ENCODE measurements around the gene PLXNA2. TPM values are rescaled to one million over a fixed set of nuclear protein-coding genes. Genes with fewer than 3 reads are reported as not detected.

PLXNA2 gene
- total RNA-seq, 2 experiments from 2014 or later, result 0.84 to 1.6 TPM

DNA sequence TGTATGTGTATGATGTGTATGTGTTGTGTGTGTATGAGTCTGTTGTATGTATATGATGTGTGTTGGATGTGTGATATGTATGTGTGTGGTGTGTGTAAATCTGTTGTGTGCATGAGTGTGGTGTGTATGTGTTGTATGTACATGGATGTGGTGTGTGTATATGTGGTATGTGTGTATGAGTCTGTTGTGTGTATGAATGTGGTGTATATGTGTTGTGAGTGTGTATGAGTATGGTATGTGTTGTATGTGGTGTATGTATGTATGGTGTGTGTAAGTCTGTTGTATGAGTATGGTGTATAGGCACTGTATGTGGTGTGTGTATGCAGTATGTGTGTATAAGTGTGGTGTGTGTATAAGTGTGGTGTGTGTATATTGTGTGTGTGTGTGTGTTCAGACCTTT is 95.0 kb downstream of the PLXNA2 start:
- no peaks in the 10 kb centered on the region for H3K9me3 Mint-ChIP-seq (ENCODE audit: insufficient read depth)
- POLR2A ChIA-PET, result no interaction called here
- no peaks in the 10 kb centered on the region for H3K36me3 Mint-ChIP-seq (ENCODE audit: low read depth)
- peaks cover 2% of the 10 kb centered on the region for H3K27me3 Mint-ChIP-seq (ENCODE audit: low read depth)
- ATAC-seq (no peak), DNase-seq (no peak)
- CTCF ChIA-PET, result interaction anchor here (2.0 kb wide), 1 partner anchor 17 kb away, joined by 6 read pairs; no protein-coding TSS in a partner anchor
- no peak overlapping the region for H3K27ac Mint-ChIP-seq
- no peaks in the 10 kb centered on the region for H3K4me1 Mint-ChIP-seq (ENCODE audit: low read depth)
- no peak overlapping the region for H3K4me3 Mint-ChIP-seq

DNA sequence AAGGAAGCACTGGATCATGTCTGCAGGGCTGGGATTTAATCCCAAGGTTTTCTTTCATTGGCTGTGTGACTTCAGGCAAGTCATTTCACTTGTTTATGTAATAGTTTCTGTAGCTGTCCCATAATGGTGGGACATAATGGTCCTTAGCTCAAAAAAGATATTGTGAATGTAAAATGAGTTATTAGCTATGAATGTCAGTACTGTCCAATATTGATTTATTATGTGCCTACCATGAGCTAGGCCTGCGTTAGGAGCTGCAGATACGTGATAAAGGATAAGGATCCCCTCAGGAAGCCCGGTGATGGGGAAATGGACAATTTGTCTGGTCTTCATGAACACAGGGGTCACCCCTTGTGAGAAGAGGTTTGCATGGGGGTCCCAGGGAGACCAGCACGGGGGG is 95.8 kb downstream of the PLXNA2 start:
- no peak for DNase-seq
- POLR2A ChIA-PET, result no interaction called here
- H3K27me3 Mint-ChIP-seq (ENCODE audit: low read depth), result peaks cover 5% of the 10 kb centered on the region
- H3K9me3 Mint-ChIP-seq (ENCODE audit: insufficient read depth), result no peaks in the 10 kb centered on the region
- CTCF ChIA-PET, result interaction anchor here (1.7 kb wide), 1 partner anchor 16 kb away, joined by 5 read pairs; no protein-coding TSS in a partner anchor
- ATAC-seq, result no peak
- no peaks in the 10 kb centered on the region for H3K36me3 Mint-ChIP-seq (ENCODE audit: low read depth)
- H3K4me1 Mint-ChIP-seq (ENCODE audit: low read depth), result no peaks in the 10 kb centered on the region
- no peak overlapping the region for H3K27ac Mint-ChIP-seq
- H3K4me3 Mint-ChIP-seq, result no peak overlapping the region

DNA sequence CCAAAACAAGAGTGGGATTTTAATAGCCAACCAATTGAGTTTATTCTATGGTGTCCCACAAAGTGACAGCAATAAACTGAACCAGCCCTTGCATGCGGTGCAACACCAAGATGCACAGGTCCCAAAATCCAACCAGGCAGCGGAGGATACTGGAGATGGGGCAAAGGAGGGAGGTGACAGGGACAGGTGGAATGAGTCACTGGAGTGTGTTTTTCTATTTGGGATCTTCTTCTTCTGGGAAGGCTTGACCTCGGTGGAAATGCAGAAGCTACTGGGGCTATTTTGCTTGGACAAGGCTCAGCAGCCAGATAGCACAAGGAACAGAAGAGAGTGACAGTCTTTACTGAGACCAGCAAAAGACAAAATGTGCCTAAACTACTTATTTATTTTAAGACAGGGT is 97.5 kb downstream of the PLXNA2 start:
- Mint-ChIP-seq H3K36me3 (ENCODE audit: low read depth) (no peaks in the 10 kb centered on the region), H3K9me3 (ENCODE audit: insufficient read depth) (no peaks in the 10 kb centered on the region), H3K4me1 (ENCODE audit: low read depth) (no peaks in the 10 kb centered on the region), H3K4me3 (no peak overlapping the region), H3K27me3 (ENCODE audit: low read depth) (peaks cover 2% of the 10 kb centered on the region), H3K27ac (no peak overlapping the region)
- no peak for ATAC-seq
- POLR2A ChIA-PET, result no interaction called here
- CTCF ChIA-PET, result no interaction called here
- no peak for DNase-seq

DNA sequence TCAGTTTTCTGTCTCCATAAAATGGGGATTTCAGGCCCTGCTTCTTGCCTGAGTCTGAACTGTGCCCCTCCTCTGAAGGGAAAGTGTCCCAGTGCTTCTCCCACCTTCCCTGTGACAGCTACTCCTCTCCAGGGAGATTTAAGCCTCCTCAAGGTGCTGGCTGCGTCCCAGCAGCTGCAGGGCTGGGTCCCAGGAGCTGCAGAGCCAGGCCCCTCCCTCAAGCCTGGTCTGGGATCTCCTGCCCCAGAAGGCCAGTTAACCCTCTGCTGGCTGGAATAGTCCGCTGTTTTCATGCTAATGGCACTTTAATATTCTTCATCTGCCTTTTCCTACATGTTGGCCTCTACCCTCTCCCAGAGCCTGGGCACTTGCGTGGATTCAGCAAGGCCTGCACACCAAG is 99.0 kb downstream of the PLXNA2 start:
- H3K27ac Mint-ChIP-seq, result no peak overlapping the region
- ChIA-PET POLR2A (no interaction called here), CTCF (interaction anchor here (1.3 kb wide), 1 partner anchor 13 kb away, joined by 3 read pairs; no protein-coding TSS in a partner anchor)
- no peak for ATAC-seq
- no peaks in the 10 kb centered on the region for H3K36me3 Mint-ChIP-seq (ENCODE audit: low read depth)
- H3K4me1 Mint-ChIP-seq (ENCODE audit: low read depth), result no peaks in the 10 kb centered on the region
- DNase-seq, result no peak
- H3K9me3 Mint-ChIP-seq (ENCODE audit: insufficient read depth), result no peaks in the 10 kb centered on the region
- H3K4me3 Mint-ChIP-seq, result no peak overlapping the region
- H3K27me3 Mint-ChIP-seq (ENCODE audit: low read depth), result peaks cover 2% of the 10 kb centered on the region

DNA sequence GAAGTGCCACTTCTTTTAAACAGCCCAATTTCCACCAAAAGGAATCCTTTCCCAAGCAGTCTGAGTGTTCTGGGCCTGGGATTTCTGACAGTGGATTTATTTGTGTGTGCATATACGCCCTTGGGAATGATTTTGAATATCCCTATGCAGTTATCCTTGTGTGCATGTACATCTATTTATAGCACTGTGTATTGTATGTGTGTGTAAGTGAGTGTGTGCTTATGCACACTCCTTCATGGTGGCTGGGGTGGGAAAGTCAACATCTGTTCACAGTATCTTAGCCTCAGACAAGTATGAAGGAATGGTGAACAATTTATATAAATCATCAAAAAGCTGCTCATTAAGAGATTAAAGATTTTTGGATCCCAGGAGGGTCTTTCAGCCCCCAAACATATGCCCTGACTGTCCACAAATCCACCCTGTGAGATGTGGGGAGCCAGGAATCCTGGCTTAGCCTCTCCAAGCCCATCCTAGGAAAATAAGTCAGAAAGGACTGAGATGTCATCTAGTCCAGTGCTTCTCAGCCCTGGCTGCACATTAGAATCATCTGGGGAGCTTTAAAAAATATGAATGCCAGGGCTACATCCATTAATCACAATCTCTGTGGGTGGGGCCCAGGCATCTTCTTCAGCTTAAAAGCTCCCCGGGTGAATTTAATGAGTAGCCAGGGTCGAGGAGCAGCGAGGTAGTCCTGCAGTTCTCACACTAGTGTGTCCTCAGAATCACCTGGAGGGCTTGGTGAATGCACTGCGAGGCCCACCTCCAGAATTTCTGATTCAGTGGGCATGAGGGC is 101.4 kb downstream of the PLXNA2 start:
- CTCF ChIA-PET, result interaction anchor here (2.8 kb wide), 1 partner anchor 11 kb away, joined by 14 read pairs; no protein-coding TSS in a partner anchor
- Mint-ChIP-seq H3K36me3 (ENCODE audit: low read depth) (no peaks in the 10 kb centered on the region), H3K4me1 (ENCODE audit: low read depth) (no peaks in the 10 kb centered on the region), H3K27ac (no peak overlapping the region), H3K27me3 (ENCODE audit: low read depth) (peaks cover 2% of the 10 kb centered on the region), H3K4me3 (no peak overlapping the region), H3K9me3 (ENCODE audit: insufficient read depth) (no peaks in the 10 kb centered on the region)
- POLR2A ChIA-PET, result no interaction called here
- DNase-seq (no peak), ATAC-seq (no peak)

DNA sequence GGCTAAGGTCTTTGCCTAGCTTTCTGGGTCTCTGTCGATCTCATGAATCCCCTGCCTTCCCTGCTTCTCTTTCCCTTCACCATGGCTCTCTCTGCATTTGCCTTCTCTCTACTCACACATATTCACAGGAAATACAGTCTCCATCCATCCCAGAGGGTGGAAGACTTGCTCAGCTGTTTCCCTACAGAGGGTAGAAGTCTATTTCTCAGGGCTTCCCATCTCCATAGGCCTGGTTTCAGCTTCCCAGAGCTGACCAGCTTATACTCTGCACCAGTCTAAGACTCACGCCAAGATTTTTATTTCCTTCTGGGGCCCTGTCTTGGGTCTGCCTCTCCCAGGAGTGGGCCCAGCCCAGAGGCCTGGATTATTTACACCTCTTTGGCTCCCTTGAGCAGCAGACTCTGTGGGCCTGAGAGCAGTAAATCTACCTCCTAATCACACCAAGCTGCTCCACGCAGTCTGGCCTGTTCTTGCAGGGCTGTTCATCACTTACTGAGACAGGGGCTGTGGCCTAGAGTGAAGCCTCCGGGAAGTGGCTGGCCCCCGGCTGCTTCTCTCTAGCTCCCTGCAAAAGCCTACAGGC is 102.5 kb downstream of the PLXNA2 start:
- Mint-ChIP-seq H3K4me1 (ENCODE audit: low read depth) (no peaks in the 10 kb centered on the region), H3K4me3 (no peak overlapping the region), H3K9me3 (ENCODE audit: insufficient read depth) (no peaks in the 10 kb centered on the region), H3K36me3 (ENCODE audit: low read depth) (no peaks in the 10 kb centered on the region), H3K27ac (no peak overlapping the region), H3K27me3 (ENCODE audit: low read depth) (peaks cover 2% of the 10 kb centered on the region)
- DNase-seq (no peak), ATAC-seq (no peak)
- POLR2A ChIA-PET, result no interaction called here
- CTCF ChIA-PET, result interaction anchor here (2.5 to 2.8 kb wide), 2 partner anchors 10 to 103 kb away, joined by 7 to 14 read pairs; partner anchors contain the start of gene PLXNA2

DNA sequence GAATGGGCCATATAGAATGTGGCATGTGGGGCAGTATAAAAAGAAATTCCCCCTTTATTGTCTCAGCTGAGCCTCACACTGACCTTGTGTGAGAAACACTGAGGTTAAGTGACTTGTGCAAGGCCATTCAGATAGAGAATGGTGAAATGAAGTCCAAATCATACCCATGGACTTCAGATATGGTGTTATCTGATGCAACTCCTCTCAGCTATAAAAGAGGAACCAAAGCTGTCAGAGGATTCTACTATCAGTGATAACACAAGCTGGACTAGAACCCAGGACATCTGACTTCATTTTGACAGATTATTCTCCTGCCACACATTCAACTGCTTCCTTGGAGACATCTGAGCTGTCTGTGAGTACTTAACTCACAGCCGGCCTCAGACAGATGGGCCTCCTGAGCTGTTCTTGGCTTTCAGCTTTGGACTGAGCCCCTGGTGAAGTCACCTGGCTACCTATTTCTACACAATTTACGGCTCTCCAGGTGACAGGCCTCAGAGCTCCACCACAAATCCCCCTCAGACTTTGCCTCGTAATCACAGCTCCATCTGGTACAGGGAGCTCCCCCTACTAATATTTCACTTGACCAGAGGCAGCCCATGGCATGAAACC is 104.6 kb downstream of the PLXNA2 start:
- CTCF ChIA-PET, result interaction anchor here (1.9 to 2.8 kb wide), 3 partner anchors 8 to 105 kb away, joined by 5 to 14 read pairs (median 7); partner anchors contain the start of gene PLXNA2
- Mint-ChIP-seq H3K27ac (no peak overlapping the region), H3K9me3 (ENCODE audit: insufficient read depth) (no peaks in the 10 kb centered on the region), H3K27me3 (ENCODE audit: low read depth) (peaks cover 2% of the 10 kb centered on the region), H3K36me3 (ENCODE audit: low read depth) (no peaks in the 10 kb centered on the region), H3K4me3 (no peak overlapping the region), H3K4me1 (ENCODE audit: low read depth) (no peaks in the 10 kb centered on the region)
- POLR2A ChIA-PET, result no interaction called here
- ATAC-seq (no peak), DNase-seq (no peak)

DNA sequence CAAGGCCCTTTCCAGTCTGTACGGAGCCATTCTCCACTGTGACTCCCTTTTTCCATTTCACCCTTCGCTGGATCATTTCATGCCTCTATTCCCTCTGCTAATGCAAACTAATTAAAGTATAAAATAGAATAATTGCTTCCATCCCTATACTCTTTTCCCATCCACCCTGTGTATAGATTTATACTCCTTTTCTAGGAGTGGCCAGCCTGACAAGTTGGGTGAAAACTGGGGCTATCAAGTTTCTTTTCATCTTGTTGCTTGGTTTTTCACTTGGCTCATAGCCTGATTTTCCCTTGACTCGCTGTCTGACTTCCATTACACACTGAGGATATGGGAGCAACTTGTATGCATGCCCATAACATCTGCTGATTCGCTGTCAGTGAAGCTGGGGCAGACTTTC is 107.0 kb downstream of the PLXNA2 start:
- Mint-ChIP-seq H3K9me3 (ENCODE audit: insufficient read depth) (no peaks in the 10 kb centered on the region), H3K4me3 (no peak overlapping the region), H3K27me3 (ENCODE audit: low read depth) (no peaks in the 10 kb centered on the region), H3K4me1 (ENCODE audit: low read depth) (peaks cover 2% of the 10 kb centered on the region), H3K27ac (no peak overlapping the region), H3K36me3 (ENCODE audit: low read depth) (no peaks in the 10 kb centered on the region)
- POLR2A ChIA-PET, result no interaction called here
- DNase-seq, result no peak
- CTCF ChIA-PET, result interaction anchor here (1.9 kb wide), 1 partner anchor 107 kb away, joined by 5 read pairs; the partner anchor contains the start of gene PLXNA2
- ATAC-seq, result no peak

DNA sequence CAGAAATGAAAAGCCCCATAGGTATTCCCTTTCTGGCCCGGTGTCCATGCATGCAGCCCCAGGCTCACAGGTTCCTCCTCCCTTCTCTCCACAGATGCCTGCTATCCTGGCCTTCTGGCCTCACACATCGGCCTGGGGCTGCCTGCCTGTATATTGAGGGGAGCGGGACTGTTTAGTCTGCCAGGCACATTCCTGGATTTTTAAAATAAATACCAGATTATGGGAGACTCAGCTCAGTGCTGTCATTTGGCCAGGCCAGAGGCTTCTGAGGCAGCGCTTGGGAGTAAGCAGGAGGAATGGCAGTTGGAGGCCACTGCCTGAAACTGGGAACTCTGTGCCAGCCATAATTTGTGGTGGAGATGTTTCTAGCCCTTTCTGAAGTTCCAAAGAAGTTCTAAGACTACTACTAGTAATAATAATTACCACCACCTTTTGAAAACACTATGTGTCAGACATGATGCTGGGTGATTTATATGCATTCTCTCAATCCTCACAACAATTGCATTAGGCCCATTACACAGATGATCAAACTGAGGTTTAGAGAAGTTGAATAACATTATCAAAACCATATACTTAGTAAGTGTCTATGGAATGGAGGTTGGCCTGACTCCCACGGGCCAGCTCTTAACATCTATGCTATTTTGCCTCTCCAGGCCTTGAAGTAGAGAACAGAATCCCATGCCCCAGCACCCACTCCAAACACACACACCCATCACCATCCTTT is 107.6 kb downstream of the PLXNA2 start:
- Mint-ChIP-seq H3K9me3 (ENCODE audit: insufficient read depth) (no peaks in the 10 kb centered on the region), H3K27ac (no peak overlapping the region), H3K4me1 (ENCODE audit: low read depth) (peaks cover 5% of the 10 kb centered on the region), H3K4me3 (no peak overlapping the region), H3K27me3 (ENCODE audit: low read depth) (no peaks in the 10 kb centered on the region), H3K36me3 (ENCODE audit: low read depth) (no peaks in the 10 kb centered on the region)
- ChIA-PET CTCF (no interaction called here), POLR2A (no interaction called here)
- DNase-seq, result no peak
- ATAC-seq, result no peak

DNA sequence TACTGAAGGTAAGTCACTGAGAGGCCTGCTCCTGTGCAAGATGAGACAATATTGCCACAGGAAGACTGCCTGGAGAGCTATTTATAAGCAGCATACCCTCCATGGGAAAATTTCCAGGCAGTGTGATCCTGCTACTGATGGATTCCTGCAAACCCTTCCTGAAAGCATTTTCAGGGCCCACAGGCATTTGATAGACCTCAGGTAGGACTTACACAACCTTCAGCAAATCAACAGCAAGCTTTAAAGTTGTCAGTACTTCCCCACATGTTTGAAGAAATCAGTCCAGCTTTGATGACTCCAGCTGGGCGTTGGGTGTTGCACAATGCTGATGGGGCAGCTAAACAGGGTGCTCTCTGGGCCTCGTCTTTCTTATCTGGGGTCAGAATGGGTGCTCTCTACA is 108.8 kb downstream of the PLXNA2 start:
- POLR2A ChIA-PET, result interaction anchor here (0.6 kb wide), 1 partner anchor 265 kb away, joined by 3 read pairs; no protein-coding TSS in a partner anchor
- CTCF ChIA-PET, result interaction anchor here (0.7 to 1.2 kb wide), 2 partner anchors 12 to 110 kb away, joined by 3 to 4 read pairs; no protein-coding TSS in a partner anchor
- Mint-ChIP-seq H3K4me1 (ENCODE audit: low read depth) (peaks cover 5% of the 10 kb centered on the region), H3K27ac (no peak overlapping the region), H3K4me3 (no peak overlapping the region), H3K9me3 (ENCODE audit: insufficient read depth) (no peaks in the 10 kb centered on the region), H3K27me3 (ENCODE audit: low read depth) (peaks cover 7% of the 10 kb centered on the region), H3K36me3 (ENCODE audit: low read depth) (no peaks in the 10 kb centered on the region)
- DNase-seq, result no peak
- no peak for ATAC-seq

DNA sequence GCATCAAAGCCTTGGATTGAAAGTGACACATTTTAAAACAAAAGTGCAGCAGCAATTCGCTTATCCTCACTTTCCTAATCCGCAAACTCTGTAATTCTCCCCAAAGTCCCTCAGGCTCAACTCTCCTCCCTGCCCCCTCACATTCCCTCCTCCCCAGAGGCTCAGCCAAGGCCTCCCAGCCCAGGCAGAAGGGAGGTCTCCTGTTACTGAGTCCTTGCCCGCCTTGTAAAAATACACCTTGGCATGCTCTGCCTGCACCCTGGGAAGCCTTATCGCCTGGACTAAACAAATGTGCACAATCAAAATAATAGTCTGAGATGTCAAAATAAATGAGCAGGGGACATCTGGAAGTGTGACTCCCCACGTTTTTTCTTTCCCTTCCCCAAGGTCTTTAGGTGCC is 109.7 kb downstream of the PLXNA2 start:
- Mint-ChIP-seq H3K4me3 (no peak overlapping the region), H3K27ac (no peak overlapping the region), H3K4me1 (ENCODE audit: low read depth) (peaks cover 5% of the 10 kb centered on the region), H3K9me3 (ENCODE audit: insufficient read depth) (no peaks in the 10 kb centered on the region), H3K27me3 (ENCODE audit: low read depth) (peaks cover 10% of the 10 kb centered on the region), H3K36me3 (ENCODE audit: low read depth) (no peaks in the 10 kb centered on the region)
- DNase-seq (no peak), ATAC-seq (no peak)
- ChIA-PET POLR2A (no interaction called here), CTCF (no interaction called here)
